Measurements from ENCODE around the gene IKZF3.

The IKZF3 gene

DNA sequence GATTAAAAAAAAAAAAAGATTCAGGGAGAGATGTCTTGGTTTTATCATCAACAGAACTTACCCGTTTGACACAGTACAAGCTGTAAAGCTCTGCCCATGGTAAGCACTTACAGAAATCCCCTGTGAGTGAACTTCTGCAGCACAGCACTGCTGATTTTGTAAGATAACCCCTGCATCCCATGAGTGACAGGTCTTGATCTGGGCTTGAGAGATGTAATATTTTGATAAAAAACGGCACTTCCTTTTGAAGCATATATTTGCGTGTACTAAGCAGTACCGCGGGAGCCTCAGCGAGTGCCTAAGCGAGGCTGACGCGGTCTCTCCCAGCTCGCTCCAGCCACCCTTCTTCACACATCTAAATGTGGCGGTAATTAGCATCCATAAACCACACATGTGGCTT, 50.5 kb downstream of the IKZF3 start:
- DNase-seq, result no peak

DNA sequence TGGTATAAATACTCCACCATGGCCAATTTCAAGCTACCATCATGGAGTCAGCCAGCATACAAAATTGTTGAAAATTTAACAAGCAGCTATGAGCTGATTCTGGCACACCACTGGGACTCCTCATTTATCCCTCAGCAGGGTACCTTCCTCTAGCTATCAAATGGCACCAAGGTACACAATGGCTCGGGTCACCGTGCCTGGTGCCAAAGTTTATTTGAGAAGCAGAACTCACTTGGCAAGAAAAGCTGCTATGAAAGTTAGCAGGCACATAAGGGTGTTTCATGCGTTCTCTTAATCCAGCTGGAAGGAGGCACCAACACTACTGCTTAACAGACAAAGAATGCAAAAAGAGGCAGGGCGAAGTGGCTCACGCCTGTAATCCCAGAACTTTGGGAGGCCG, 51.6 kb downstream of the IKZF3 start:
- no peak for DNase-seq

DNA sequence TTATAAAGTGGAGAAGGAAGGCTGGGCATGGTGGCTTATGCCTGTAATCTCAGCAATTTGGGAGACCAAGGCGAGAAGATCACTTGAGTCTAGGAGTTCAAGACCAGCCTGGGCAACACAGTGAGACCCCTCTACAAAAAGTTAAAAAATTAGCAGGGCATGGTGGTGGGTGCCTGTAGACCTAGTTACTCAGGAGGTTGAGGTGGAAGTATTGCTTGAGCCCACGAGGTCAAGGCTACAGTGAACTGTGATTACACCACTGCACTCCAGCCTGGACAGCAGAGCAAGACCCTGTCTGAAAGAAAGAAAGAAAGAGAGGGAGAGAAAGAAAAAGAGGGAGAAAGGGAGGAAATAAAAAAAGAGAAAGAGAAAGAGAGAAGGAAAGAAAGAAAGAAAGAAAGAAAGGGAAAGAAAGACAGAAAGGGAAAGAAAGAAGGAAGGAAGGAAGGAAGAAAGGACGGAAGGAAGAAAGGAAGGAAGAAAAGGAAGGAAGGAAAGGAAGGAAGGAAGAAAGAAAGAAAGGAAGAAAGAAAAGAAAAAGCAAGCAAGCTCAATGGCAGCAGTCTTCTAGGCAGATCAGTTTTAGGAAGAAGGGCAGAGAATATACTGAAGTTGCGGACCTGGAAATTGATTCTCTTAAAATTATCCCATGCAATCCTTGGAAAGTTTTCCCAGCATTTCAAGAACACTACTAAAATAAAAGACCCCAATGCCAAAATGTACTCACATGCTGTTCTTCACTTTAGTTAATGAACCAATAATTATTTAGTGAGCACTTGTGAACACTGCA, 53.0 kb downstream of the IKZF3 start:
- no peak for DNase-seq

DNA sequence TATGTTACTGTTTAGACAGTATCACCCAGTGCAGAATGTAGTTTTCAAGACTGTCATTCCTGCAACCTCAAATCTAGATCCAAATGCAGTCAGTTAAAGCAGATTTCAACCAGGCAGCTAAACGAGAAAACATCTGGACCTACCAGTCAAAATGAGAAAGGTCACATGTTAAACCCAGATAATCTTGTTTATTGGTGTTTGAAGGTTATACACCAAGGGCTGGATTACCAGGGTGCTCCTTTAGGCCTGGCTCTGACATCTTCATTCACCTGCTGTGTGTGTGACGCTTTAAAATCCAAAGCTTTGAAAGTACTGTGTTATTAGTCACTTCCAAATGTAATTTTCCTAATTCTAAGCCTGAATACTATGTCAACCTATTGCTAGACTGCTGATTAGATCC, 54.9 kb downstream of the IKZF3 start:
- DNase-seq, result no peak

DNA sequence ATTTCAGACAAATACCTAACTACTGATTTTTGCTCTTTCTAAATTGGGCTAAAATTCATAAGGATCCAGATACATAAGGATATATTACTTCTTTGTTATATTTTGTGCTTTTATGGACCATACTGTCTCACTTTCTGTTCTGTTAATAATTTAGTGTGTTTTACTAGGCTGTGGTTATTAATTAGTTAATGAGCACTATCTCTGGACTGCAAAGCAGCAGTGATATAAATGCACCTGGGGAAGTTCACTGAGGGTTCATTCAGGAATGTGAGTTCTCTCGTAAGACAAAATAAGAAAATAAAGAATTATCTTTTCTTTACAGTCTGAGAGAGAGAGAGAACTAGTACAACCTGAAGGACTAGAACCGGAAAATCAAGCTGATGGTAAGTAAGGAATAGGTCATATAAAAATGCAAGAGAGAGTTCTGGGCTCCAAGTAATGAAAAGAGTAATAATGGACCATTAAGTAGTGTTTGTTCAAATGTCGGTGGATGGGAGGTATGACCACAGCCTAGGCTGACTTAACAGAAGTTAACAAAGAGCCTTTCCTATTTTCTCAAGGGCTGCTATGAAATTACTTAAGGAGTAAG, 55.6 kb downstream of the IKZF3 start:
- no peak for DNase-seq

DNA sequence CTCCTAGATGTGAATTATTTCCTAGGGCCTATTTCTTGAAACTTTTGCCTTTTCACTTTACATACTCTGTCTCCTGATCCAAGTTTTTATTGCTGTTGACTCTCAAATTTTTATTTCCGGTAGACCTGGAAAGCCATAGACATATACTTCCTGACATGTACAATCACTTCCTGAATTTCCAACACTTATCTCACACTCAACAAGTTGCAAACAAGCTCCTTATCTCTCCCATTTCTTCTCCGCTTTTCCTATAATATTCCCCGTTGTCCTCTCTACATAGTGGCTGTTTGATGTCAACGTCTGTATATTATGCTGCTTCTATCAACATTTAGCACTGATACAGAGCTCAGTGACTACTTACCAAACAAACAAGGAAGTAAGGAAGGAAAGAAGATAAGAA, 59.3 kb downstream of the IKZF3 start:
- no peak for DNase-seq

DNA sequence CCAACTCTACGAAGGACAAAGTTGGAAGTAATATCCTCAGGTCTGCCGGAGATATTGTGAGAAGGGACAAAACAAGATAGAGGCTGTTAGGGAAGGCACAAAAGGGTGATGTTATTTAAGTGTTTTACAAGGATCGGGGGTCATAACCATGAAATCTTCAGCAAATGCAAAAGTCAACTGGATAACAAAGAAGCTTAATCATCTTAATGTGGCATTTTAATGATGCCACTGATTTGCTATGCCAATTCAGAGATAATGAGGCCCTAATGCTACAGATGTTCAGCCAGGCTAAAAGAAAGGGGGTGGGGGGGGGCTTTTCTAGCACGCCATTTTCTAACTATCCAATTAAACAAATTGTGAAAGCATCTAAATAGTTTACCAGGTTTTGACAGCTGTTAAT, 63.1 kb downstream of the IKZF3 start:
- no peak for DNase-seq

DNA sequence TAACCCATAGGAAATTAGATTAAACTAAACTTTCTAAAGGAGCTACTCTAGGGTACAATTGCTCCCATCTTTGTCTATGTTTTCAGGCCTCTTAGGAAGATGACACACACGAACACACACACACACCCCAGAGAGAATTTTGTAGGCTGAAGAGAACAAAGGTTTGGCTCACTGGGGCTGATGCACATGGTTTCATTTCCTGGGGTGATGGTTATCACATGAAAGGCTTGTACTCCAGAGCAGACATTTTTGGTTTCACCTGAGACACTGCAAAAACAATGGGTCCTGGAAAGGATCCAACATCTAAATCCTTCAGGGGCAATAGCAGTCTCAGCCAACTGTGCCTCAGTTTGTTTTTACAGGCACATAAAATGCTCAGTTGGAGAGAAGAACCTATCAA, 63.6 kb downstream of the IKZF3 start:
- no peak for DNase-seq

DNA sequence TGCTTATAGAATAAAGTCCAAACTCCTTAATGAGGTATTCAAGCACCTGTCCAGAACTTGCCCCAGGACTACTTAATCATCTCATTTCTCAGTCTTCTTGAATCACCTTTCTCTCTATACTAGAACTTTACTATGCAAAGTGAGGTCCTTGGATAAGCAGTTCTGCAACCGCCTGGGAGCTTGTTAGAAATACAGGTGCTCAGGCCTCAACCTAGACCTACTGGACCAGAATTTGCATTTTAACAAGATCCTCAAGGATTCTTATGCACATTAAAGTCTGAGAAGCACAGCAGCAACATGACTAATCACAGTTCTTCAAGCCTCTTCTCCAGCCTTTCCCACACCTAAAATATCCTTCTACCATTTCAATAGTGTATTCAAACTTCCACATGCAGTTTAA, 64.7 kb downstream of the IKZF3 start:
- no peak for DNase-seq

DNA sequence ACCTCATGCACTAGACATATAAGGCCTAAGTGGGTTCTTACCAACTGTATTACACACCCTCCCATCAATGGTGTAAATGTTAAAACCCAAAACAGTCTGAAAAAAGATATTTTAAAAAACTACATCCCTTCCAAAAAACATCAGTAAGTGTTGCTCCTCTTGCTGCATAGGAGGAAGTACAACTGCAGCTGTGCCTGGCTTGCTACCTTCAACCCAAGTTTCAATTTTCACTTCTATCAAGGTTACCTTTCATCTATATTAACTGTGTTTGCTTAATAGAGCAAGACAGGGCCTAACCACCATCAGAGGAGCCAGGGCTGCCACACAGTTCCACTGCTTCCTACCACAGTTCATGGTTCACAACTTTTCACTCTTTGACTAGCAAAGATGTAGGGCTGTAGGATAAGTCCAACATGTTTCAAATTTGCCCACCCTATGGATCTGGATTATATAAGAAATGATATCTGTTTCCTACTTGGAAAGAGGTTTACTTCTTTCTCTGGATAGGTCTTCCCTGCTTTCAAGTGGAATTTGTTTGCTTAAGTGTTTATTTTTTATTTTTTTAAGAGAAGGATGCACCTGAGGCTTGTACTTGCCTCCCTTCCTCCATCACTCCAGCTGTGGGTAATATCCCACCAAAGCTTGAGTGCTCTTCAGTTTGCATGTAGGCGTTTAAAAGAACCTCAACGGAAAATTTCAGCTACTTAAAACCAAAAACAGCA, 69.7 kb downstream of the IKZF3 start:
- no peak for DNase-seq

DNA sequence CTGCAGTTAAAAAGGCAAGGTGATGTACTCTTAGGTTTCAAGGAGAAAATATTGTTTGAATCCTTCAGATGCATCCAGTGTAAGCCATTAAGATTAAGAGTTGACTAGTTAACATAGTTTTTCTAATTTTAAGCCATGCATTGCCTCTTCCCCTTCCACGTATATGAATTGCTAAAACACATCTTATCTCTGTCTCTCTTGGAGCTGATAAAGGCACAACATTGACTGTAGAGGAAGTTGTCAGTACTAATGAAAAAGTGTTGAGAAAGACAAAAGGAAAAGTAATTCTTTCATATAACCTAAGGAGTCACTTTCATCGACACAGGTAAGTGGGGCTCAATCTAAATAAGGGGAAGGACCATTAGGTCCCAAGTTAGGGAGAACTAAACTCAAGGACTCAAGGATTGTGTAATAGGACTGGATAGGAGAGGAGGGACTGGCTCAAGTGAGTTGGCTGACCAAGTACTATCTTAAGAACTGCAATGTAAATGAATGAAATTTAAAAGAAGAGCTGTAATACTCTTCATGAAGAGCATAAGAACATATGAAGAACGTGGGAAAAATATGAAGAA, 70.7 kb downstream of the IKZF3 start:
- no peak for DNase-seq

DNA sequence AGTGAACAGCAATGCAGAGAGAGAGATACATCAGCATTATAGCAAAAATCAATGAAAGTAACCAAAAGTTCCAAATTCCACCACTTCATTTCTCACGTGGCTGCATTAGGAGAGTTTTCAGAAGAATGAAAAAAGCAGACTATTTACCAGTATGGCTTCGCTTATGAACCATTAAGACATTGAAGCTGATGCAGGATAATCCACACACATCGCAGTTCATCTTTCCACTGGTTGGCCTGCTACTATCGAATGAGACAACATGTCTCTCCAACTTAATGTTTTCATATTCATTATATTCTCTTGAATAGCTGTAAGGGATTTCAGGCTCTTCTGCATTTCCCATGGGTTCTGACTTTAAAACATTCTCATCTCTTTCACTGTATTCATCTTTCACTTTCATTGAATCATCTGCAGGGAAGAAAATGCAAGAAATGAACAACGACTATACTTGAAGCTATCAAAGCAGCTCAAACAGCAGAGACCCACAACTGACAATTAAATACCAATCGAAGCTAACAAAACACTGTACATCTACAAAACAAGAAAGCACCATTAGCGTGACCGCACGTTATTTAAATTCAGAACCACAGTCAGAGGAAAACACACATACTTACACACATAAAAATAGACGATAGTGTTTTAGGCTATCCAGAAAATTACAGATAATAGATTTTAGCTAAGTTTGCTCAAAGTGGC, 71.4 kb downstream of the IKZF3 start:
- DNase-seq, result no peak

DNA sequence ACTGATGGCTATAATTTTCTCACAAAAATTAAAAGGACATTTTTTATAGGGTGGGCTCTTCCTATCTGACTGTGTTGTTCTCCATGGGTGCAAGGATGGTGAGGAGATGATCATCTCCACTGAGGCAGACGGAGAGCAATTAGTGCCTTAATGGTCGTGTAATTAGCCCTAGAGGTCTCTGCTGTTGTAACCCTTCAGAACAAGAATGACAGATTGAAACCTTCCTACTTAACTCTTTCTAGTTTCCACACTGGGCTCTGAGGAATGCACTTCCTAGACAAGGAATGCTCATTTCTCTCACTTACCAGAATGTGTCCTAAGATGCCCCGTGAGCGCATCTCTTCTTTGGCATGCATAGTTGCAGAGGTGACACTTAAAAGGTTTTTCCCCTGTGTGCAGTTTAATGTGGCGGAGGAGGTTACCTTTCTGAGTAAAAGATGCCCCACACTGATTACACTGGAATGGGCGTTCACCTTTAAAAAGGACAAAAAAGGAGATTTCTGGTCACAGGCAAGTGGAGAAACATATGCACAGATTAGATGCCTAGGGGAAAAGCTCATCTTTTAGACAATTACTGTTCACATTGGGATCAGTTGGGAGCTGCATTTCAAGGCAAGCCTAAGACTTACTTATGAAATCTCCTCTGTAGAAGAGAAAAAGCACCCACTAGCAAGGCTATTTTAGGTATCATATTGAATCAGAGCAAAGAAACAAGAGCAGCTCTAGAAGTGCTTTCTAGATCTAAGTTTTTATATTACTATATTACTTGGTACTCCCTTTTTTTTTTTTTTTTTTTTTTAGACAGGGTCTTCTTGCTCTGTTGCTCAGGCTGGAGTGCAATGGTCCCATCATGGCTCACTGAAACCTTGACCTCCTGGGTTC, 72.8 kb downstream of the IKZF3 start:
- no peak for DNase-seq

DNA sequence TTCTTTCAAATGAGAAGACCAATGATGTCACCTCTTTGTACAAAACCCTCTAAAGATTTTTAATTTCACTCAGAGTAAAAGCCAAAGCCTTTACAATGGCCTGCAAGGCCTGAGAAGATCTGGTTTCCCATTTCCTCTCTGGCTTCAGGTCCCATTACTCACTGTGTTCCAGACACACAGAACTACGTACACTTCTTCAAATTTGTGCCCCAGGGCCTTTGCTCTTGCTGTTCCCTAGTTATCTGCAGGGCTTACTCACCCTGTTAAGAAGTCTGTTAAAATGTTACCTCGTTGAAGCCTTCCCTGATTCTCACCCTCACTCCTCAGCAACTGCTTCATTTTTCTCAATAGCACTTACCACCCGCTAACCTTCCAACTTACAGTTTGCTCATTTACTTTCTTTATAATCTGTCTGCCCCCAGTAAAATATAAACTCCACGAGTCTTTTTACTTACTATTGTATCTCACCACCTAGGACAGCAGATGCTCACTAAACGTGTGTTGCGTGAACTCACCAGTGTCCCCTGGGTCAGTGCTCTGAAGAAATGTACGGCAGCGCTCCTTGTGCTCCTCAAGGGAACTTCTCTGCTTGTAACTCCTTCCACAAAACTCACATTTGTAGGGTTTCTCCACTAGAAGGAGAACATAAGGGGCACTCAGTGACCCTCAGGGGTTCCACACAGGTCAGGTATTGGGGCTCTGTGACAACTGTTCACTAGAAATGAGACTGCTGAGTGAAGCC, 76.2 kb downstream of the IKZF3 start:
- no peak for DNase-seq

DNA sequence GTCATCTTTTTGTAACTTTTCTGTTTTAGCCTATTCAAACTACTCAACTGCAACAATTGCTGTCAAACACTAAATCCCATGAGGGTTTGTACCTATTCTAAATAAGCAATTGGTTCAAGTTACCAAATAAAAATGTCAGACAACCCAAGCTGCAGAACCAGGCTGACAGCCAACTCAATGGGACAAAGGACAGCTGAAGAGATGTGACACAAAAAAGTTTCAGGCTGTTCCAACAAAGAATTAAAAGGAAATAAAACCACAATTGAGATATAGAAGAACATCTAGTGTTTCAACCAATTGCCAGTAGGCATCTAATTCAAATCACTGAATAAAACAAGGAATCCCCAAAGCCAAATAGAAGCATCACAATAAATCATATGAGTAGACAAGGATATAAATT, 77.1 kb downstream of the IKZF3 start:
- no peak for DNase-seq

DNA sequence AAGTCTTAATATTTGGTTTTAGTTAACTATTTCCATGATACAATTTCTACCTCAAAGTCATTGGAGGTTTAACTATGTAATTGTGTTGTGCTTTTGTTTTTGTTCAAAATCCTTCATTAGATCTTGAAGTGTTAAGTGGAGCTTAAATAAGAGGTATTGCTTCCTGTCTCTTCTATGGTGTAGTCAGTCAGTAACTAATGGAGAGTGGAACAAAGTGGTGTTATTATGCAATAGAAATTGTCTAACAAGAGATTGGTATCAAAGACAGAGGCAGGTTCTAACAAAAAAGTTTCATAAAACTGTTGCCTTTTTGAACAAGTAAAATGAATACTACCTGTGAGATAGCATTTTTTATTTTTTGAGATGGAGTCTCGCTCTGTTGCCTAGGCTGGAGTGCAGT, 81.1 kb downstream of the IKZF3 start:
- DNase-seq, result no peak

DNA sequence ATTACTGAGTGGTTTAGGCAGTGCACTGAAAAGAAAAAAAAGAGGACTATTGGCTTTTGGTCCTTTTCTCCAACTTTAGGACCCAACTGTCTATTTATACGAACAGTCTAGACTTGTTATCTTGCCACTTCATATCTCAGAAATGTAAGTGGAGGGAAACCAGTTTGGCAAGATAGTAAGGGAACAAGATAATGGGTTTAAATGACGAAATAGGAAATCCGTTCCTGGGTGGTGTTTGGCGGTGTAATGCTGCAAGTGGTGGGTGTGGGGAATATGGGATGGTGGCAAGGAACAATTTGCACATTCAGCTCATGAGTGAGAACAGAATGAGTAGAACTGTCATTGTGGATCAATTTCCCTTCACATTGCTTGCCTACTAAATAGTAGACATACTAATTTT, 81.6 kb downstream of the IKZF3 start:
- DNase-seq, result no peak

DNA sequence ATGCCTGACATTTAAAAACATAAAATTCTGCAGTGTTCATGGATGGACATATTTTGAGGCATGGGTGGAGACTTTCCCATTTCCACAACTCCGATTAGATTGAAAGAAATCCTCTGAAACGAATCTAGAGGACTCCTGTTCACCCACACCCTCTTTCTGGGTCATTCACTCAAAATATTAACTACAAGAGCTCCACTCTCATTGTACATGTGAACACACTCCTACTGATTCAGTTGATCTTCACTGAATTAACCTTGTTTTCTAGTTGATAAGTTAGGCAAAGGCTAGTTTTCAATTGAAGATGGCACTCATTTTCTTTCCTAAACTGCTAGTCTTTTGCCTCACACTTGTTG, 82.3 kb downstream of the IKZF3 start:
- no peak for DNase-seq

DNA sequence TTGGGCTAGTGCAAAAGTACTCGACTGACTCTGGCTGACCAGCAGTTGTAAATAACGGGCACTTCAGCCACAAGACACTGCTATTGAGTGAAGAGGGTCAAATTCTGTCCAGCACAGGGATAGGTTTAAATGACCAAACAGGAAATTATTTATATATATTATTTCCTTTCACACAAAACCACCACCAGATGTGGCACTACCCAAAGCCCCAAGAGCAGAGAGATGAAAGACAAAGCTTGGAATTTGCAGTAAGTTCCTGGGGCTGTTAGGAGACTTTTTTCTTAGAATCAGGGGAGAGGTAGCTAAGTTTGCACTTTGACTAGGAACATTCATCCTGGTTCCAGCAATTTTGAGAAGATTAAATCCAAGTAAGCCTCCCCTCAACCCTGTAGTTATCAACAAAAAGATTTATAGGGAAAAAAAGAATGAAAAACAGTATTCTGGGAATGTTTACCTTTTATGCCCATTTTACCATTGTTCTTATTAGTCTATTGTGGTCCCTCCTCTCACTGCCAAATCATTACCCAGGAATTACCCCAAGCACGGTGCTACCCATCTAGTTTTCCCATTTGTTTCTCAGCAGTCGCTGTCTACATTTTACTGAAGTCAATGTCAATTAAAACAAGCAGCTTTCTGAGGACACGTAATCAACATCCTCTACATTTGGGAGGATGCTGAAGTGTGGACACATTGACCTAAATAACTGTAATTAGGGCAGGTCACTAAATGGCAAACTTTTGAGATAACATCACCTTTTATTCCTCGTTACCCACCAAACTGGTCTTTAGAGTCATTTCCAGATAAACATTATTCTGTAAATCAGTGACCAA, 82.9 kb downstream of the IKZF3 start:
- DNase-seq, result no peak

DNA sequence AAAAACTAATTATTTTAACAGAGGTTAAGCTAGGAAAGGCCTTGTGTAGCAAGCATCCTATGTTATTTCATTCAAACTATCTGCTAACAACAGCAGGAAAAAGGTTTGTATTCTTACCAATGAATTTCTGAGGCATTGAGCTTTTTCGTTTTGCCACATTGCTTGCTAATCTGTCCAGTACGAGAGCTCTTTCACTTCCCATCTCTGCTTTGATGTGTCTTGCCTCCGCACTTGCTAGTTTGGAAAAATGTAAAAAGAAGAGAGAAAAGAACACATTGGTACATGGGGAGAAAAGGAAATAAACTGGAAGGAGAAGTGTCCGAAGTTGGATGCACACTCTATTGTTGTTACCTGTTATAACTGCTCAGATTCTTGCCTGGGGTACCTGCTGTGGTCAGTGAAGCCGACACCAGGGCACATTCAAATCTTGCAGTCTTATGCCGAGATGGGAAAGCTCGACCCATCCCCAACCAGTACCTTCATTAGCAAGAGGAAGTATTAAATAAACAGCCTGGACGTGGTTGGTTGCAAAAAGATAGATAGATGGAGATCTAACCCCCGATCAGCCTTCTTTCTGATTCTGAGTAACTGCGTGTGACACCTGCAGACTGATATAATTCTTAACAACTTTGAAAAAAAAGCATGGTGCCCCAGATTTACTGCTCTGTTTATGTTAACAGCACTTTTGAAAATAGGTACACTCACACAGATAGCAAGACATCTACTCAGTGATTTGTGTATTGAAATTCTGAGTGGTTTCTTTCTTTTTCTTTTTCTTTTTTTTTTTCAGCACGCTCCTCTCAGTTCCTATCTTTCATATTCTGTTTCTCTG, 86.4 kb downstream of the IKZF3 start:
- DNase-seq, result no peak
